Measurements from ENCODE around the gene C9. TPM values are rescaled to one million over a fixed set of nuclear protein-coding genes. Genes with fewer than 3 reads are reported as not detected.
A peak's percentile ranks its signal among the peaks of the same experiment; 100 is the strongest.

Gene C9
- total and polyA plus RNA-seq, 3 experiments from 2014 or later: not detected

GRCh38 chr5:39267186-39267585 lies 97.1 kb downstream of the C9 start:
- Mint-ChIP-seq H3K27me3 (no peaks in the 10 kb centered on the region), H3K9me3 (no peaks in the 10 kb centered on the region), H3K27ac (peak overlapping the region in 2 of 8 donors; percentile 44 to 79), H3K4me1 (peaks cover 69 to 78% (median 72%) of the 10 kb centered on the region in 3 donors), H3K4me3 (peak overlapping the region in 6 of 7 donors; percentile 3 to 92 (median 30)), H3K36me3 (peaks cover 0 to 2% (median 0%) of the 10 kb centered on the region in 3 donors)
- no peaks in the 10 kb centered on the region for H3K27me3 ChIP-seq (ENCODE audit: insufficient read depth, low read length, poor library complexity, severe bottlenecking)
- H3K4me3 ChIP-seq (ENCODE audit: low read length): no peak overlapping the region
- peaks cover 17% of the 10 kb centered on the region for H3K4me1 ChIP-seq (ENCODE audit: insufficient read depth, low read length)
- H3K9me3 ChIP-seq (ENCODE audit: low read length): no peaks in the 10 kb centered on the region
- H3K27ac ChIP-seq (ENCODE audit: low read depth, low read length): no peak overlapping the region
- no peak for DNase-seq
- no peaks in the 10 kb centered on the region for H3K36me3 ChIP-seq (ENCODE audit: insufficient read depth, low read length)
- POLR2A ChIA-PET: no interaction called here
- CTCF ChIA-PET: interaction anchor here (3.8 kb wide), 1 partner anchor 50 kb away, joined by 23 read pairs; no protein-coding TSS in a partner anchor

DNA sequence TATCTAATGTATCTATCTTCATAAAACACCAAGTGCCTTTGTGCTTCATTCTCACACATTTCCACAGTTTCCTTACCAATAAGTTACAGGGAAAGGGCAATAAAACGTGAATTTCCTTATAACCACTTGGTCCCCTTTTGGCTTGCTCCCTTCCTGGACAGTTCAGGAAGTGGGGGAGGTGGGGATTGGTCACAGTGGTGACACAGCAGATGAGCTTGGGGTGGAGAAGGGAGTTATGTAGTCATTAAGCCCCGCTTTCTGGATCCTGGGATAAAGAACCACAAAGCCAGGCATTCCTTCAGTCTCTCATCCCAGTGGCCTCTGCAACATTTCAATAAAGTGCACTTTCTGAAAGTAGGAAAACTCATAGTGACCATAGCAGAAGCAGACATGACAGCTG lies 97.9 kb downstream of the C9 start:
- Mint-ChIP-seq H3K4me1 (peaks cover 64 to 70% (median 68%) of the 10 kb centered on the region in 3 donors), H3K27me3 (no peaks in the 10 kb centered on the region), H3K9me3 (no peaks in the 10 kb centered on the region), H3K27ac (peak overlapping the region in 5 of 8 donors; percentile 15 to 92 (median 82)), H3K36me3 (no peaks in the 10 kb centered on the region), H3K4me3 (peak overlapping the region in 5 of 7 donors; percentile 30 to 92 (median 43))
- no peak overlapping the region for H3K27ac ChIP-seq (ENCODE audit: low read depth, low read length)
- H3K36me3 ChIP-seq (ENCODE audit: insufficient read depth, low read length): no peaks in the 10 kb centered on the region
- no peak for DNase-seq
- ChIA-PET POLR2A (no interaction called here), CTCF (interaction anchor here (1.0 to 3.8 kb wide), 2 partner anchors 49 to 73 kb away, joined by 3 to 23 read pairs; no protein-coding TSS in a partner anchor)
- no peaks in the 10 kb centered on the region for H3K27me3 ChIP-seq (ENCODE audit: insufficient read depth, low read length, poor library complexity, severe bottlenecking)
- no peaks in the 10 kb centered on the region for H3K9me3 ChIP-seq (ENCODE audit: low read length)
- H3K4me3 ChIP-seq (ENCODE audit: low read length): no peak overlapping the region
- H3K4me1 ChIP-seq (ENCODE audit: insufficient read depth, low read length): peaks cover 10% of the 10 kb centered on the region

- no peak for DNase-seq
- H3K27ac ChIP-seq (ENCODE audit: low read depth, low read length): no peak overlapping the region
- no peak overlapping the region for H3K4me3 ChIP-seq (ENCODE audit: low read length)
These were observed 99.8 kb downstream of the C9 start for GRCh38 chr5:39264528-39264927.

DNA sequence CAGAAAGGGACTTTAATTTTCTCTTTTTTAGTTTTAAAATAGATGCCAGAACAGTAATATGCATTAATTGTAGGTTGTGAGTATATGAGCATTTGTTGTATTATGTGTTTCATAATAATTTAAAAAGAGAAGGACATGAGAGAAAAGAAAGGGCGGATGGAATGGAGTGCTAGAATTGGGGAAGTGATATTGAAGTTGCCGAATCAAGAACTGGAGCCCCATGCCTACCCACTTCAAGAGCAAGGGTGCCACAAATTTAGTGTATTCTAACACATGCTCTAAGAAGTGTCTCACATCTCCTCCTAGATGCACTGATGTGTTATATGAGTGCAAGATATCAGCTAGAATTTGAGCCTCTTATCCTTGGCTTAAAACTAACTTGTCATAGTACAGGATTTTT lies 101.3 kb downstream of the C9 start:
- ChIA-PET CTCF (no interaction called here), POLR2A (no interaction called here)
- DNase-seq: no peak
- H3K9me3 Mint-ChIP-seq: no peaks in the 10 kb centered on the region
- Histone ChIP-seq H3K27me3 (ENCODE audit: insufficient read depth, low read length, poor library complexity, severe bottlenecking) (no peaks in the 10 kb centered on the region), H3K9me3 (ENCODE audit: low read length) (no peaks in the 10 kb centered on the region), H3K27ac (ENCODE audit: low read depth, low read length) (no peak overlapping the region), H3K4me1 (ENCODE audit: insufficient read depth, low read length) (peaks cover 10% of the 10 kb centered on the region), H3K36me3 (ENCODE audit: insufficient read depth, low read length) (no peaks in the 10 kb centered on the region), H3K4me3 (ENCODE audit: low read length) (no peak overlapping the region)
- H3K4me1 Mint-ChIP-seq: peaks cover 63 to 81% (median 65%) of the 10 kb centered on the region in 3 donors
- H3K36me3 Mint-ChIP-seq: no peaks in the 10 kb centered on the region
- H3K4me3 Mint-ChIP-seq: peak overlapping the region in 1 of 7 donors; percentile 20
- peaks cover 0 to 2% of the 10 kb centered on the region in 2 donors for H3K27me3 Mint-ChIP-seq
- H3K27ac Mint-ChIP-seq: peak overlapping the region in 5 of 8 donors; percentile 4 to 75 (median 43)

More at GRCh38 chr5:39264528-39264927, 99.8 kb downstream of the C9 start:
- peaks cover 58 to 73% (median 64%) of the 10 kb centered on the region in 3 donors for H3K4me1 Mint-ChIP-seq
- no peaks in the 10 kb centered on the region for H3K9me3 Mint-ChIP-seq
- Histone ChIP-seq H3K4me1 (ENCODE audit: insufficient read depth, low read length) (peaks cover 10% of the 10 kb centered on the region), H3K36me3 (ENCODE audit: insufficient read depth, low read length) (no peaks in the 10 kb centered on the region), H3K9me3 (ENCODE audit: low read length) (no peaks in the 10 kb centered on the region), H3K27me3 (ENCODE audit: insufficient read depth, low read length, poor library complexity, severe bottlenecking) (no peaks in the 10 kb centered on the region)
- H3K27me3 Mint-ChIP-seq: peaks cover 0 to 2% of the 10 kb centered on the region in 2 donors
- ChIA-PET CTCF (interaction anchor here (1.6 to 3.8 kb wide), 2 partner anchors 47 to 192 kb away, joined by 3 to 23 read pairs; no protein-coding TSS in a partner anchor), POLR2A (interaction anchor here (0.5 kb wide), 1 partner anchor 191 kb away, joined by 5 read pairs; the partner anchor contains the start of gene RICTOR)
- peak overlapping the region; percentile 24 to 92 (median 64) for H3K4me3 Mint-ChIP-seq
- H3K27ac Mint-ChIP-seq: peak overlapping the region; percentile 26 to 98 (median 78)
- H3K36me3 Mint-ChIP-seq: no peaks in the 10 kb centered on the region

- Histone ChIP-seq H3K4me1 (ENCODE audit: insufficient read depth, low read length) (peaks cover 17% of the 10 kb centered on the region), H3K36me3 (ENCODE audit: insufficient read depth, low read length) (no peaks in the 10 kb centered on the region), H3K4me3 (ENCODE audit: low read length) (no peak overlapping the region), H3K27ac (ENCODE audit: low read depth, low read length) (no peak overlapping the region), H3K27me3 (ENCODE audit: insufficient read depth, low read length, poor library complexity, severe bottlenecking) (no peaks in the 10 kb centered on the region), H3K9me3 (ENCODE audit: low read length) (no peaks in the 10 kb centered on the region)
- no peak for DNase-seq
- ChIA-PET POLR2A (interaction anchor here (0.8 kb wide), 1 partner anchor 13 kb away, joined by 3 read pairs; no protein-coding TSS in a partner anchor), CTCF (interaction anchor here (1.0 to 2.8 kb wide), 3 partner anchors 10 to 43 kb away, joined by 3 to 10 read pairs (median 3); no protein-coding TSS in a partner anchor)
- peaks cover 66 to 88% (median 72%) of the 10 kb centered on the region in 3 donors for H3K4me1 Mint-ChIP-seq
- H3K9me3 Mint-ChIP-seq: no peaks in the 10 kb centered on the region
- peaks cover 0 to 2% of the 10 kb centered on the region in 2 donors for H3K27me3 Mint-ChIP-seq
- H3K27ac Mint-ChIP-seq: peak overlapping the region in 4 of 8 donors; percentile 9 to 55 (median 12)
- peaks cover 0 to 2% (median 0%) of the 10 kb centered on the region in 3 donors for H3K36me3 Mint-ChIP-seq
- H3K4me3 Mint-ChIP-seq: no peak overlapping the region
These were observed 104.2 kb downstream of the C9 start for GRCh38 chr5:39260095-39260494.

- H3K9me3 ChIP-seq (ENCODE audit: low read length): no peaks in the 10 kb centered on the region
- H3K9me3 Mint-ChIP-seq: no peaks in the 10 kb centered on the region
- H3K36me3 Mint-ChIP-seq: peaks cover 0 to 2% (median 0%) of the 10 kb centered on the region in 3 donors
- H3K27me3 Mint-ChIP-seq: peaks cover 0 to 2% of the 10 kb centered on the region in 2 donors
- peaks cover 51 to 77% (median 53%) of the 10 kb centered on the region in 3 donors for H3K4me1 Mint-ChIP-seq
- ChIA-PET POLR2A (no interaction called here), CTCF (interaction anchor here (1.1 to 1.2 kb wide), 3 partner anchors 8 to 40 kb away, joined by 3 to 4 read pairs (median 3); no protein-coding TSS in a partner anchor)
- peaks cover 10% of the 10 kb centered on the region for H3K4me1 ChIP-seq (ENCODE audit: insufficient read depth, low read length)
- no peaks in the 10 kb centered on the region for H3K36me3 ChIP-seq (ENCODE audit: insufficient read depth, low read length)
- H3K4me3 ChIP-seq (ENCODE audit: low read length): no peak overlapping the region
- H3K27ac Mint-ChIP-seq: peak overlapping the region in 2 of 8 donors; percentile 11 to 73
- peak overlapping the region in 2 of 7 donors; percentile 35 to 69 for H3K4me3 Mint-ChIP-seq
- no peak for DNase-seq
- no peak overlapping the region for H3K27ac ChIP-seq (ENCODE audit: low read depth, low read length)
- H3K27me3 ChIP-seq (ENCODE audit: insufficient read depth, low read length, poor library complexity, severe bottlenecking): no peaks in the 10 kb centered on the region
These were observed 106.7 kb downstream of the C9 start for GRCh38 chr5:39257554-39257953.

DNA sequence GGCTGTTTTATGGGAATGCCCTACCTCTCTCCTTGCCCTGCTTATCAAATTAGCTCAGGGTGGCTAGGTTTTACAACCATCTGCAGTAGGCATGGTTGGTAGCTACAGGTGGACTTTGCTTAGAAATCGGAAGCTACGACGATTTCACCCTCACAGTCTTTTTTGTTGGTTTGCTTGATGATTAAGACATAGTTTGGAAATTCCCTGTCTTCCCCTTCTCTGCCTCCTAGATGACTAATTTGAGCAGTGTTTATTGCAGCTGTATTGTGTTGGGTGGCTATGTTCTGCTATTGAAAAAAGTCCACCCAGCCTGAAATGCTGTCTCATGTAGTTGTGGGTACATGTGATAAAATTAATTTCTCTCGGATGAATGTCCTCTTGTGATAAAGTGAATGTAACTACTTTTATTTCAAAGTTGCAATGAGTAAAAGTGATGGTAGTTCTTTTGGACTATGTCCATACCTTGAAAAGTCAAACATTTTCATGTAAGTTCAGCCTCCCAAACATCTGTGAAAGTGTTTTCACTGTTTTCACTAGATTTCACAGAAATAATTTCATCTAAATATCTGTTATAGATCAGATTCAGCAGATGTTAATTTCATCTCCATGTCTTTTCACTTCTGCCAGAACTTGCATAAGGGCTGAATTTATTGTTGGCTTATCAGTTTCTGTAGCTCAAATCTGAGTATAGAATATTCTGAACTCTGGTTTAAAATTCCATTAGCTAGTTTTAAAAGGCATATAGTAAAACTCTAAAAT lies 107.6 kb downstream of the C9 start:
- Histone ChIP-seq H3K4me1 (ENCODE audit: insufficient read depth, low read length) (peaks cover 10% of the 10 kb centered on the region), H3K27ac (ENCODE audit: low read depth, low read length) (no peak overlapping the region), H3K36me3 (ENCODE audit: insufficient read depth, low read length) (no peaks in the 10 kb centered on the region), H3K27me3 (ENCODE audit: insufficient read depth, low read length, poor library complexity, severe bottlenecking) (no peaks in the 10 kb centered on the region), H3K4me3 (ENCODE audit: low read length) (peak overlapping the region; percentile 3), H3K9me3 (ENCODE audit: low read length) (no peaks in the 10 kb centered on the region)
- Mint-ChIP-seq H3K4me3 (peak overlapping the region; percentile 35 to 77 (median 65)), H3K4me1 (peaks cover 50 to 71% (median 51%) of the 10 kb centered on the region in 3 donors), H3K27me3 (peaks cover 0 to 2% of the 10 kb centered on the region in 2 donors), H3K9me3 (no peaks in the 10 kb centered on the region), H3K36me3 (peaks cover 0 to 2% (median 0%) of the 10 kb centered on the region in 3 donors), H3K27ac (peak overlapping the region in 5 of 8 donors; percentile 27 to 95 (median 49))
- ChIA-PET CTCF (interaction anchor here (1.1 to 1.2 kb wide), 2 partner anchors 9 to 39 kb away, joined by 3 to 4 read pairs; no protein-coding TSS in a partner anchor), POLR2A (no interaction called here)
- DNase-seq: peak in 1 of 5 donors; percentile 21

All from CD8-positive, alpha-beta memory T cell (primary cell).